Posterior vena cava (tissue), 2 donors: ENCODE measurements around the gene GNAQ. TPM values are rescaled to one million over a fixed set of nuclear protein-coding genes. Genes with fewer than 3 reads are reported as not detected.

Source experiments
- DNase-seq: peaks from one replicate; pipeline ENCODE4 v3.0.0-alpha.2; 2020; ENCODE audit warnings: low spot score
- intact Hi-C, 2 donors: fragments of 100-400 bp; cut with DNase I; formaldehyde crosslinking; loops; one replicate each; pipeline versions ENCODE4 v1.14.1 to v1.14.2; 2022 to 2023
- total RNA-seq, 2 donors: library from RNA; stranded (reverse); fragmentation: NEBNext Ultra II Directional; extraction: Animal tissue kit (Norgen Biotek cat#: 25700); gene quantifications; one replicate each; pipeline ENCODE4 v1.2.1, GENCODE V29; 2021
- donor health status: DM: yes; HTN: yes; CAD: no.
- donor health status: DM: yes; HTN: yes; CAD: no.

Gene GNAQ
- total RNA-seq, 2 donors from 2014 or later, result 69.4 to 84.0 TPM

- DNase-seq, result no peak
- intact Hi-C loops, result no loop called here
Measured at GRCh38 chr9:77816641-77817341, 214.8 kb downstream of the GNAQ start.

DNA sequence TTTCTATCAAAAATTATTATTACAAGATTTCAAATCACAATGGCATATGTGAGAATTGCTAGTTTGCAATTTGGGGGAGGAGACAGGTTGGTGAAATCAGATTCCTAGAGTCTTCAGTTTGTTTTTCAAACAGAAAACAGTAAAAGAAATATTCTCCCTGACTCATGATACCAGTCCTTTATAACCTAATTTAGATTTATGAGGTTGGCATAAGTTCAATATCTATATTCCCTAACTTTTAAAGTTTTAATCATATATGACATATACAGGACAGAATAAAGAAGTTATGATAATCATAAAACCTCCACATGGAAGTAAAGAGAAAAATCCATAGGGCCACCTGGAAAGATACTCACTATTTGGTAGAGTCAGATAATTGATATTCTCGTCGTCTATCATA is 216.4 kb downstream of the GNAQ start:
- DNase-seq, result no peak
- intact Hi-C loops, result no loop called here

- intact Hi-C loops, result no loop called here
- no peak for DNase-seq
Measured at GRCh38 chr9:77811832-77812231, 219.8 kb downstream of the GNAQ start.

GRCh38 chr9:77810637-77811119 is 220.9 kb downstream of the GNAQ start:
- no peak for DNase-seq

DNA sequence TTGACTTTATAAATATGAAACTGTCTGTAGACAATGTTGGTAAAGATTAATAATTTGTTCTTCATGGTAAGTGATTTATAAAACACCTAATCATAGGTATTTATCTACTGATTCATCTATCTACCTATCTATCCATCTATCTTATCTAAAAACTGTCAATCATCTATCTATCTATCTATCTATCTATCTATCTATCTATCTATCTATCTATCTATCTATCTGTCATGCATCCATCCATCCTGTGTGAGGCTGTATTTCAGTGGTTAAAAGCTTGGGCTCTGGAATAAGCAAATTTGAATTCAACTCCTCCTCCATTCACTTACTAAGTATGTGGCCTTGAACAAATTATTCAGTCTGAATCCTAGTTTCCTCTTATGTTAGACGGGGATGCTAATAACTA is 221.6 kb downstream of the GNAQ start:
- DNase-seq, result no peak
- intact Hi-C loops, result no loop called here

More at GRCh38 chr9:77810637-77811119, 220.9 kb downstream of the GNAQ start:
- intact Hi-C loops, result no loop called here

DNA sequence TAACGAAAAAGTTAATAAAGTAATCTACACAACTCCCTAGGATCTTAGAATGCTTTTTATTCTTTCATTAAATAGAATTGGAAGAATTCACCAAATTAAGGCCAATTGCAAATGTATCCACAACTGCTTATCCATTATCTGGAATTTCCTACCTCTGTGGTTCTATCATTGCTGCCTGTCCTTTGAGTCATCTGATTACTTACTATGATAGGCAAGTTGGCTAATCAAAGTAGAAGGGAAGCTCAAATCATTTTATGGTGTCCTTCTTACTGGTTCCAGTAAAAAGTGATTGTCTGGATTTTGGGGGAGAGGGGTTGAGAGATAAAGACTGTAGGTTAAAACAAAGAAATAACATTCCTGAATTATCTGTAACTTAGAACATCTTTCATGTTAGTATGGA is 222.1 kb downstream of the GNAQ start:
- intact Hi-C loops, result no loop called here
- no peak for DNase-seq

DNA sequence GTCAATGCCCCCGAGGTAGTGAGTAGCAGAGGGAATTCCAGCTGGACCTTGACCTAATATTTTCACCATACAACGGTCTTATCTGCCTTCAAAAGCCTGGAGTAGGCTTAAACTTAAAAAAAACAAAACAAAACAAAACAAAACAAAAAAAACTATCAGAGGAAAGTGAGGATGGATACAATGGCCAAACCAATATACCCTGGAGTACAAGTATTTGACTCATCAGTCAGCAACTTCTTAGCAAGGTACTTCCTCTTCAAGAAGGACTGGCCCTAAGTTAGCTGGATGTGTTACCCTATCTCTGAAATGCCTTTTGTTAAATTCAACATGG is 222.9 kb downstream of the GNAQ start:
- intact Hi-C loops, result no loop called here

GRCh38 chr9:77807846-77808750 is 223.5 kb downstream of the GNAQ start:
- intact Hi-C loops, result no loop called here
- DNase-seq, result no peak

More for the DNA sequence above, 222.9 kb downstream of the GNAQ start:
- DNase-seq, result no peak

DNA sequence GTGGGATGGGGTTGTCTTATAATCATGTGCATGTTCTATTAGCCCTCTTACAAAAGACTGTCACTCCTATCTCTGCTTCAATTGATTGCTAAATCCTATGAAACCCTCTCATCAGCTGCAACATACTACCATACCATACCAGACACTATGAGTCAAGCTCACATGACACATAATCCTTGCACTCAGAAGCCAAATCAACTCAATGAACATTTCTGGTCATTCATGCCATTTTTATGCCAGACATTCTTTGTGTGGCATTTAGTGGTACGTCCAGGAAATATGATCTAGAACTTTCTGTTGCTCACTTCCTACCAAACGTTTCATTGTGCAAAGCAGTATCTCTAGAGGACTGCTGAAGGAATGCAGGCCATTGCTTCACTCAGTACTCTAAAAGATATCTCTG is 224.3 kb downstream of the GNAQ start:
- DNase-seq, result no peak
- intact Hi-C loops, result no loop called here

DNA sequence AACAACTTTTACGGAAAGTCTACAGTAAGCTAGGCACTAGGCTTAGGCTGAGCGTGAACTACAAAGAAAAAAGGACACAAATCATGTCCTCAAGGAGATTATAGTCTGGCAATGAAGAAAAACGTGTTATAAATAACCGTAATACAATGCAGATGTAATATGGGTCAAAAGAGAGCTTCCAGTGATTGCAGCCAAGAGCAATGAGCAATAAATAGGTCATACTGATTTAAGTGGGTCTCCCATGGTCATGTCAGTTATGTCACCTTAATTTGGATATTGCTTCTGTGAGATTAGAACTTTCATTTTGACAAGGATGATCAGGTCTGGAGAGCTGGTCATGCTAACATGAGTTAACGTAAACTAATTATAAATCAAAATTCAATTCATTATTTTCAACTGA is 224.9 kb downstream of the GNAQ start:
- no peak for DNase-seq
- intact Hi-C loops, result no loop called here

DNA sequence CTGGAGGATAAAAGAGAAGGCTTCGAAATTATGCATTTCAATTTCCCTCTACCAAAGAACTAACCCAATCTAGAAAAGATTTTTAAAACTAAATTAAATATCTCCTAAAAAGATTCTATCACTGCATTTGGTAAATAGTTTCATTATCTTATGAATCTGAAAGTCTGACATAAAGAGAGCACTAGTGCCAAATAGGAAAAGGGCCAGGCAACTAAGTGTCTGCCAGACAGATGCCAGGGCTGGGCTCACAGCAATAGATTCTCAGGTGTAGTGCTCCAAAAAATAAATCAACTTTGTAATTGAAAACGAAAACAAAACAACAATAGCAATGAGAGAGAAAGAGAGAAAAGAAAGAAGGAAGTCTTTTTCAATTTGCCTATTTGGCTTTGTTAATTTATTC is 225.8 kb downstream of the GNAQ start:
- intact Hi-C loops, result no loop called here
- DNase-seq, result no peak

DNA sequence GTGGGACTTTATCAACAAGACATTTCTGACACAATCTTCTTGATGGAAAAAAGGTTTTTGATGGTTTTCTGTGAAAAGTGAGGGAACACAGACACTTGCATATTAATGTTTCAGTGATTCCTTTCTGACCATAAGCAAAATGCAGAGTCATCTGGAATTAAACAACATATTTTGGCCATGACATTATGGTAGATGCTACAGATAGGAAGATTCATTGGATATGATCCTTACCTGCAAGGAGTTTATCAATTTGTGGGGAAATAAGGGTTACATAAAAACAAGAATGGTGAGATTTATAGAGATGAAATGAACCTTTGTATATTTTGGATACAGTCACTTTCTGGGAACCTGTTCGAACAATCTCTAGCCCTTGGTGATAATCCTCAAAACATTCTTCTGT is 228.2 kb downstream of the GNAQ start:
- DNase-seq, result no peak
- intact Hi-C loops, result no loop called here

- intact Hi-C loops, result no loop called here
- no peak for DNase-seq
Measured at GRCh38 chr9:77802515-77803293, 228.9 kb downstream of the GNAQ start.

- intact Hi-C loops, result no loop called here
- DNase-seq, result no peak
Measured at GRCh38 chr9:77802064-77802463, 229.5 kb downstream of the GNAQ start.

- intact Hi-C loops, result no loop called here
- no peak for DNase-seq
Measured at GRCh38 chr9:77800924-77801551, 230.6 kb downstream of the GNAQ start.

DNA sequence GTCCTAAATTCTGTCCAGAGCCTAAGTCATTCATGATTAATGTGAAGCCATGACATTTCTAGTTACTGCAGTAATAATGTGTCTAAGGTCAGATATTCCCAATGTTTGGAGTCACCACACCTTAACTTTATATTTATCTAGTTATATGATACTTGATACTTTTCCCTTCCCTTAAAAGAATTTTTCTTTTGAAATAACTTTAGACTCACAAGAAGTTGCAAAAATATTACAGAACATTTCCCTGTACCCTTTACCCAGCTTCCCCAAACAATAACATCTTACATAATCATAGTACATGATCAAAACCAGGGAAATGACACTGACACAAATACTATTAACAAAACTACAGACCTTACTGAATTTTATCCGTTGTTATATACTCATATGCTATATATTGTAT is 233.5 kb downstream of the GNAQ start:
- intact Hi-C loops, result no loop called here
- DNase-seq, result no peak

- intact Hi-C loops, result no loop called here
- DNase-seq, result no peak
Measured at GRCh38 chr9:77794985-77795384, 236.6 kb downstream of the GNAQ start.

DNA sequence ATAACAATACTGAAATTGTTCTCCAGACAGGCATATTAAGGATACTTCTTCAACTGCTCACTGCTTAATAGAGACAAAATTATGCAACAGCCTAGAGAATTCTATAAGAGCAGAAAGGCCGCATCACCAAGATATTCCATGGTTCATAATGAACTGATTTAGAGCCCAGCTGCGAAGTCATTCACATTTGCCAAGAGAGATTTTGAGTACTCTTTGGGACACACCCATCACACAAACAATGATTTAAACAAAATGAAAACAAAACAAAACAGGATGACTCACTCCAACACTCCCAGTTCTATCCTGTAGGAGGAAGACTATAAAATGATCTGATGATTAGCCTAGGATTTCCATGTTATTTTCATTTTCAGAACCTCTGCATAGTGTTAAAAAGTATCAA is 237.8 kb downstream of the GNAQ start:
- no peak for DNase-seq
- intact Hi-C loops, result no loop called here

GRCh38 chr9:77789891-77790290 is 241.7 kb downstream of the GNAQ start:
- intact Hi-C loops, result no loop called here
- DNase-seq, result no peak

DNA sequence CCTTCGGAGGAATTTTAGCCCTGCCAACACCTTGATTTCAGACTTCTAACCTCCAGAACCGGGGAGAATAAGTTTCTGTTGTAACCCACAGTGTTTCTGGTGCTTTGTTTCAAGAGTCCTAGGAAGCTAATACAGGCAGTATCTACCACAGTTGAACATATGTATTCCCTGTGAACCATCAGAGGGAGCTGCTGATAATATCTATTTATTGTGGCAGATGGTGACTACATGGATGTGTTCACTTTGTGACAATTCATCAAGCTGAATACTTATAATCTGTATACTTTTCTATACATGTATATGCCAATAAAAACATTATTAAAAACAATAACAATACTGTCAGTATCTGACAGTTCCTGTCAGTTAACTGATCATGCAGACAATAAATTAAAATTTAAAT is 246.3 kb downstream of the GNAQ start:
- no peak for DNase-seq
- intact Hi-C loops, result no loop called here
